ENCODE measurements around the gene FOXO3.
A peak's percentile ranks its signal among the peaks of the same experiment; 100 is the strongest.
"Not testable (repeated sequence)": the region's sequence is repeated elsewhere in the genome, so short reads cannot be mapped to it uniquely, and the experiment has no call there.

FOXO3 gene

DNA sequence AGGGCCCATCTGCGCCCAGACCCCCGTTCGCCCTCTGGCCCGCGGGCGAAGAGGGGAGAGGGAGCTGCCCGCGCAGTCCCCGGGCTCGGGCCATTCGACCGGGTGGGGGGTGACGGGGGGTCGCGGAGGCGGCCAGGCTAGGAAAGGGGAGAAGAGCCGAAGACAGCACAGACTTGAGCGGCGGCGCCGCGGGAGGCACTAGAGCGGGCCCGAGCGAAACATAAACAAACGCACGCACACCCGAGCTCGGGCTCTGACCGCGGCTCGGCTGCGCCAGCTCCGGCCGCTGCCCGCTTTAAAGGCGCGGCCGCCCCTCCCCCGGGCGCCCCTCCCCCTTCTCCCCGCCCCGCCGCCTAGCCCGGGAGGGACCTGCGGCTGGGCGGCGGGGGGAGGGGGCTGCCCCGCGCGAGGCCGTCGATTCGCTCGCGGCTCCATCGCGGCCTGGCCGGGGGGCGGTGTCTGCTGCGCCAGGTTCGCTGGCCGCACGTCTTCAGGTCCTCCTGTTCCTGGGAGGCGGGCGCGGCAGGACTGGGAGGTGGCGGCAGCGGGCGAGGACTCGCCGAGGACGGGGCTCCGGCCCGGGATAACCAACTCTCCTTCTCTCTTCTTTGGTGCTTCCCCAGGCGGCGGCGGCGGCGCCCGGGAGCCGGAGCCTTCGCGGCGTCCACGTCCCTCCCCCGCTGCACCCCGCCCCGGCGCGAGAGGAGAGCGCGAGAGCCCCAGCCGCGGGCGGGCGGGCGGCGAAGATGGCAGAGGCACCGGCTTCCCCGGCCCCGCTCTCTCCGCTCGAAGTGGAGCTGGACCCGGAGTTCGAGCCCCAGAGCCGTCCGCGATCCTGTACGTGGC, at the start of gene FOXO3:
Gene FOXO3, plus strand, starts transcription at position 455 of the 846 bp plus-strand sequence. Its CDS starts 292 bp downstream, at position 747.
- DNase-seq (ENCODE audit: low spot score), result peak; percentile 66

DNA sequence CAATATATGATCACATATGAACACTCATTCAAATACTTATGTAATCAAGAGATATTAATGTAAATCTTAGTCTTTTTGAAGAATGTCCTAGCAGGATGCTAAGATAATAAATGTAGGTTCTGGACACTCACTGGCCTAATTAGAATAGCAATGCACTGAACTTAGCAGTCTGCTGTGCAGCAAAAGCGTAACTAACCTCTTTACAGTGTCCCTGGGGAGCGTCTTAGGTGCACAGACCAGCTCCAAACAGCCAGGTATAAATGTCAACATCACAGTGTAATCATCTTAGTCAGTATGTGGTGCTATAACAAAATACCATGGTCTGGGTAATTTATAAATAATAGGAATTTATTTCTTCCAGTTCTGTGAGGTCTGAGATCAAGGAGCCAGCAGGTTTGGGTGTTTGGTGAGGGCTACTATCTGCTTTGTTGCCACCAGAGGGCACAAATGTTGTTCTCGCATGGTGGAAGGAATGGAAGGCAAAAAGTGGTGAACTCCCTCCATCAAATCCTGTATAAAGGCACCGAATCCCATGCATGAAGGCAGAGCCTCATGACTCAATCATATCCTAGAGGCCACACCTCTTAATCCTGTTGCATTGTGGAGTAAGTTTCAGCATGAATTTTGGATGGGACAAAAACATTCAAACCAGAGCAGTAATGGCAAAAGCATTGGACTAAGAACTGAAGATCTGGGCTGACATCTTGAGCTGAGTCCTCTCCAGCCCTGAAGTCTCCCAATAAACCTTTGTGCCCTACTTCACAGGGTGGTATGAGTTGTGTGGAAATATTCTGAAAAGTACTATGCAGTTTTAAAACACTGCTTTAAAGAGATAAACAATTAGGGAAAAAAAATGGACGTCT, 41.8 kb upstream of the FOXO3 start:
- peak; percentile 10 for DNase-seq (ENCODE audit: low spot score)

DNA sequence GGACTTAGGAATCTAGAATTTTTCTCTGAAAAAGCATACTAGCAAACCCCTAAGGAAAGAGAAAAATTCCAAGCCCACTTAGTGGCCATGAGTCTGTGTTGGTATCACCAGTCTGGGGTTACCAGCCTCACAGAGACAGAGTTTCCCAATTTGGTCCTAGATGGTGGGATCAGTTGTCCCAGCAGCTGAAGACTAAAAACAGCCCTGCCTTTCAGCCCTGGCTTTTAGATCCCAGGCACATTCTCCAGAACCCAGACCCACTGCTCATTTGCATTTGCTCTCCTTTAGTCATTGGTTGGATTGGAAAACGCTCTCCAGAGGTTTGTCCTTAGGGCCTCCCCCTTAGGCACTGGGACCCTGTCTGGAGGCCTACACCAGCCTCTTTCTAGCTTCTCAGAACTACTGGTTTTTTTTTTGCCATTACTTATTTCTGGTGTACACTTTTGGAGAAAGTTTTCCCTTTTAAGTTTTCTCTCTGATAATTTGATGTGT, 39.1 kb upstream of the FOXO3 start:
- DNase-seq (ENCODE audit: low spot score), result no peak

DNA sequence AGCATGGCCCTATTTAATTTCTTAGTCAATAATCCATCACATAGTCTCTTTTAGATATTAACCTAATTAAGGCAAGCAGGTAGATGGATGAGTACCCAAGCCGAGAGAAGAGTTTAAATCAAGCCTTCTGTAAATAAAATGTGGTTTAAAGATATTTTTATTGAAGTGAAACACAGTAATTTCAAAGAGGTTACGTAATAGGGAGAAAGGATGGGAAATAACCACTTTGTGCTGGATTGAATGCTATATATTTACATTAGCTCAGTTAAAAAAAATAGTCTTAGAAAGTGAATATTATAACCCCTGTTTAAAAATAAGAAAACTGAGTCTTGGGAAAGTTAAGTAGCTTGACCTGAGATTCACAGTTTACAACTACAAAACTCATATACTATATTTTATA, 37.0 kb upstream of the FOXO3 start:
- no peak for DNase-seq (ENCODE audit: low spot score)

DNA sequence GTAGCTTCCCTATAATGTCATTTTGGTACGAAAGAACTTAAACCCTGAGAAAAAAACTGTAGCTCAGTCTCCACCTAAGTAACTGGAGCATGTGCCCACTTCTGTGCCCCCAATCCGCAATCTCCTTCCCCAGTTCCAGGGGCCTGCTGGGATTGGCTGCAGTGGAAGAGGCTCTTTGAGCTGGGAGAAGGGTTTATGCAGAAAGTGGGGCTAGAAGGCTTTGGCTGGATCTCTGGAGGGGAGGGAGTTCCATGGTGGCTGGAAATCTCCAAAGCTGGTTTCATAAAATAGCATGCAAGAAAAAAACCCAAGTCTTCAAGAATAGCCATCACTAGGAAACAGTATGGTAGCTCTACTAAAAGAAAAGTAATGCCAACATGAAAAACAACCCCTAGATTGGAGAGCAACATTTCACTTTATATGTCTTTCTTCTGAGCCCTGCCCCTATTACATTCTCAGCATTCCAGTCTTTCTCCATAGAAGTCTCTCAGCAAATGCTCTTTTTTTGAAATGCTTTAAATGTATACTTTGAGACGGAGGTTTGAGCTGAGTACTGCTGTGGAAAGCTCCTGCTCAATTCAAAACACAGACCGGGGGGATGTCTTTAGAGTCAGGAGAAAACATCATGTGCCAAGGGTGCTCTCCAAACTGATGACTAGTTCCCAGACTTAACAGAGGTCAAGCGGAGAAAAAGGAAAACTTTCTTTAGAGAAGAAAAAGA, 36.0 kb upstream of the FOXO3 start:
- no peak for DNase-seq (ENCODE audit: low spot score)

DNA sequence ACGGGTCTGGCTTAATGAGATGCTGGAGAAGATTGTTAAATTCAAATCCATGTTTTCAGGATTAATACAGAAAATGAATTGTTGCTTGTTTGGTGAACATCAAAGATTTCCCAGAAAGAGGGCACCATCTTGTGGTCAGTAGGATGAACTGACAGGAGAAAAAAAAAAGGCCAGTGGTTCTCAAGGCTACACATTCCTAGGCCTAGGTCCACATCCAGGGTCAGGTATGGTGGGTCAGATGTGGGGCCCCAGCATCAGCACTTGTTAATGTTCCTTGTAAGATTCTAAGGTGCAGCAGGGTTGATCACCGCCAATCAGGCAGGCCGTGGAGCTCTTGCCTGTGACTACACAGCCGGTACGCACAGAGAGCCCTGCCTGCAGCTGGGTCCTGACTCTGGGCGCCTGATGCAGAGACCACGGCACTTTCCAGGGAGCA, 34.0 kb upstream of the FOXO3 start:
- peak; percentile 8 for DNase-seq (ENCODE audit: low spot score)

DNA sequence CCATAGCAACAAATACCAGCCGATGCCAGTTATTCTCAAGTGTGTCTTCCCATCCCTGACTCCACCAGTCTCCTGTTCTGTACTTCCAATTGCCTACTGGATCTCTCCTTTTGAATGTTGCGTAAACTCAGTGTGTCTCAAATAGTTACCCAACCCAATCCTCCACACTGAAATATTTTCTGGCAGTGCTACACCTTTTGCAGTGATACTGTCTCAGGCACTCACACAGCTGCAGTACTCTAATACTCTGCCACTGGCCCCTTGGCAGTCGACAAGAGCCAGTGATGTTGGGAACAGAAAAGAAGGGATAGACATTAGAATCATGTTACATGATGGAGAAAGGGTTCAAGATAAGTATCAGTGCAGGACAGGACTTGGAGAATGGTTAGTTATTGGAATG, 31.8 kb upstream of the FOXO3 start:
- DNase-seq (ENCODE audit: low spot score), result no peak

DNA sequence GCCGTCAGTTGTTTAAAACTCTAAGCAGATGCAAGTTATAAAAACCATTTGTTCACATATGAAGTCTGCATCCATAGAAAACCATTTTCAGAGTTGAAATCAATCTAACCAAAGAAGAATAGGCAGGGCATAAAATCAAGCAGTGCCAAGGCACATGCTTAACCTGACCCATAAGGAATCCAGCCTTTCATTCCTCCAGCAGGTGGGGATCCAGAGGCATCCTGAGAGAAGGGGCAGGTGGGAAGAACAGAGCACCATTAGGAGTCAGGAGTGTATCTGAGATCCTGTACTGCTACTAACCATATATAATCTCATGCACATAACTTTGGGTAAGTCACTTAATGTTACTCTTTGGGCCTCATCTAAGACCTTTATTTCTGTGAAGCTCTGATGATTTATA, 29.4 kb upstream of the FOXO3 start:
- DNase-seq (ENCODE audit: low spot score), result no peak

GRCh38 chr6:108535114-108535742, 25.5 kb upstream of the FOXO3 start:
- no peak for DNase-seq (ENCODE audit: low spot score)

GRCh38 chr6:108535920-108536535, 24.7 kb upstream of the FOXO3 start:
- not testable (repeated sequence) for DNase-seq (ENCODE audit: low spot score)

- DNase-seq (ENCODE audit: low spot score), result peak; percentile 73
These were observed 18.6 kb upstream of the FOXO3 start for GRCh38 chr6:108541843-108542759.

- no peak for DNase-seq (ENCODE audit: low spot score)
These were observed 17.4 kb upstream of the FOXO3 start for GRCh38 chr6:108543175-108543940.

DNA sequence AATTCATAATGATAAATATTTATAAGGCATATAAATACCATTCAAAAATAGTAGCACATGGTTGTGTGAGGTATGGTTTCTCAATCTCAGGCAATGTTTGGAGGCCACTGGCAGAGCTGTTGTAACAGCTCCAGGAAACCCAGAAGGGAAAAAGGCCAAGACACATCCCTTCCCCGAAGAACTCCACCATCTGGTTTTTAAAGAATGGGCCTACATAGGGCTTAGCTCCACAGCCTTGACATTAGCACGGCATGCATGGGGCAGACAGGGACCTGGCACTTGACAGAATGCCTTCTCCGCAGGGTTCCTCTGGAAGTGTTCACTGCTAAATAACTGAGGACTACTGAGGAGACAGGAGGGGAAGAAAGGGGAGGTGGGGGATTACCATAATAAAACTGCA, 16.1 kb upstream of the FOXO3 start:
- no peak for DNase-seq (ENCODE audit: low spot score)

GRCh38 chr6:108546079-108547049, 14.4 kb upstream of the FOXO3 start:
- no peak for DNase-seq (ENCODE audit: low spot score)

DNA sequence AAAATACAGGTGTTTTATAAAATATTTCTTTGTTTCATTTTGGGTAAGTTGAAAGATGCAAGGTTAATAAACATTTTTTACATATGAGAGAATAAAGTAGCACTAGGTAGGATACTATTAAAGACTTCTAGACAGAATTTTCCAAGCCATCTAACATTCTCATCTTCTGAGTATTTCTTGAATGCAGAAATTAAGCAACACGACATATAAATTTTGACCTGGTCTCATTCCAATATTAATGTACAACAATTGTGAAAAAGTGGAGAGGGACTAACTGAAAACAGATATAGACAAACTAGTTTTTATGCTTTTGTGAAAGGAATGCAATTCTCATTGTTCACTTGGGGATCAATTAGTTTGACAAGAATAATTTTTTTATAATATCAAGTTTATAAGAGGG, 11.5 kb upstream of the FOXO3 start:
- no peak for DNase-seq (ENCODE audit: low spot score)

DNA sequence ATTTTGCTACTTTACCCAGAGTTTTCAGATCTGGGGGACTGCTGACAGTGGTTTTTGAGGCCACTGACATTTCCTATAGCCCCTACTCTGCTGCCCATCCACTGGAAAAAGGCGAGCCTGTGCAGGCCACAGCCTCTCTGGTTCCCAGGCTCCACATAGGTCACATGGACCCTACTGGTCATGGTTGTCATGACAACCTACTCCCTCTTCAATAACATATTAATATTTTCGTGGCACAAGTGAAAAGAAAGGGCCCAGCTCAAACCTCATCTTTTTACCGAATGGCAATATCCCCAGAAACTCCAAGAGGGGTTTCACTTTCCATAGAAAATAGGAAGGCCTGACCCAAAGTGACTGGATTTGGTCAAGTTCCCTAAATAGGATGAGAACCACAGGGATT, 11.0 kb upstream of the FOXO3 start:
- no peak for DNase-seq (ENCODE audit: low spot score)

- no peak for DNase-seq (ENCODE audit: low spot score)
These were observed 10.5 kb upstream of the FOXO3 start for GRCh38 chr6:108550256-108550655.

DNA sequence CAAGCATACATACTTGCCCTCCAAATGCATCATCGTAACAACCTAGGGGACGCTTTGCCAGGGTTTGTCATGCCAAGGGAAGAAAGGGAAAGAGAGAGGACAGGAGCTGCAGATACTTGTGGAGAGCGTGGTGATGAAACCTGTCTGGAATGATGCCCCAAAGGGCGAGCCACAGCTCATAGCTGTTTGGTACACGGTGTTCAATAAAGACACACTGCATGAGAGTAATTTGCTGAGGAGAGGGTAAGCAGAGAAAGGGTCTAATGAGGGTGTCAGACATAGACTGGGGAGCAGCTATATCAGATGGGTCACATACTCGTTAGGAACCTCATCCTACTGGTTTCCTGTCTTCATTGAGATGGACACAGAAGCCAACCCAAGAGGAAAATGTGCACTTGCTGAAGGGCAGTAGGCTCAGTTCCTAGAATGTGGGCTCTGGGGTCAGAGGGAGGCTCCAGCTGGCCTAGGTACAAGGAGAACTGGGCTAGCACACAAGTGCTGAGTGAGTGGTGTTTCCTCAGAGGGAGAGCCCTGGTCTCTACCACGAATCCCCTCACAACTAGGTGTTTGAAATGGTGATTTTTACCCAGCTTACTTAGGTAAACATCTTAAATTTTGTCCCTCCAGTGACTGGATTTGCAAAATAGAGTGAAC, 5.2 kb upstream of the FOXO3 start:
- DNase-seq (ENCODE audit: low spot score), result no peak

All from CD4-positive, alpha-beta T cell treated with Interleukin-15 for 4 hours (primary cell).